Forelimb muscle (tissue), 1 donor: ENCODE data around the gene CABP1. TPM values are rescaled to one million over a fixed set of nuclear protein-coding genes. Genes with fewer than 3 reads are reported as not detected.
A peak's percentile ranks its signal among the peaks of the same experiment; 100 is the strongest.
"Not testable (repeated sequence)": the region's sequence is repeated elsewhere in the genome, so short reads cannot be mapped to it uniquely, and the experiment has no call there.

Experiments used
- DNase-seq: peaks from one replicate; pipeline ENCODE4 v3.0.0-alpha.2; 2013; ENCODE audit warnings: low read depth
- polyA plus RNA-seq: library from polyadenylated mRNA; unstranded; fragments of 120-200 nt; gene quantifications from one replicate; pipeline ENCODE4 v1.2.1, GENCODE V29; 2013; ENCODE audit not compliant: insufficient read length

The CABP1 gene
- polyA plus RNA-seq, 1 donor = 2.5 TPM

DNA sequence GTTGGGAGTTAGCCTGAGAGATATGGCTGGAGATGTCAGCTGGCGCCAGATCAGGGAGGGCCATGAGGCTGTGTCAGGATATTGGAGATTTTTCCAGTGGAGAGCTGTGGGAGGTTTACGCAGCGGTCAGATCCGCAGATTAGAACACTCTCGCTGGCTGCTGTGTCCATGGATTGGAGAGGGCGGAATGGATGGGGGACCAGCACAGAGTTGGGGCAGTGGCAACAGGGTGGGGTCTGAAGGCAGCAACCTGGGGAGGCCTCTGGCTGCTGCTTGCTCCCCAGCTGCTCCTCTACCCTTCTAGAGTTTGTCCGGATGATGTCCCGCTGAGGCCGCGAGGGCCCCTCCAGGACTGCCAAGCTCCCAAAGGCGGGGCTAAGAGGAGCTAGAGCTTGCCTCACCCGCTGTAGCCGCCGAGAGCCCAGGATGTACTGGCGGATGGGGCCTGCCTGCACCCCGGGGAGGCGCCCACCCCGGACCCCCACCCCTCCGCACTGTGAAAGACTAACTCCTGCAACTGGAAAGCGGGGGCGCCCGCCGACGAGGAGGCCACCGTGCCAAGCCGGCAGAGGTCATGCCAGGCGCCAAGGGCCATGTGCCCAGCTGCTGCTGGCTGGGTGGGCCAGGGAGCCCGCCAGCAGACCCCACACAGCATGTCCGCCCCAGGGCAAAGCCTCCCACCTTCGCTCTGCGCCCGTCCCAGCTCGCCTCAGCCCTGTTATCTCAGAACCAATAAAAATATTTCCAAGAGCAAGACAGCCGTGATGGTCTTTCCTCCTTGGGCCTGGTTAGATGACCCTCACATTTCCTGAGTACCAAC, 26.4 kb downstream of the CABP1 start:
- no peak for DNase-seq

- no peak for DNase-seq
Observed at GRCh38 chr12:120668091-120668867, 27.9 kb downstream of the CABP1 start.

- no peak for DNase-seq
Observed at GRCh38 chr12:120668868-120669840, 28.7 kb downstream of the CABP1 start.

- not testable (repeated sequence) for DNase-seq
Observed at GRCh38 chr12:120670237-120670636, 29.8 kb downstream of the CABP1 start.

- no peak for DNase-seq
Observed at GRCh38 chr12:120670667-120671066, 30.2 kb downstream of the CABP1 start.

GRCh38 chr12:120674097-120674636, 33.7 kb downstream of the CABP1 start:
- DNase-seq = no peak

DNA sequence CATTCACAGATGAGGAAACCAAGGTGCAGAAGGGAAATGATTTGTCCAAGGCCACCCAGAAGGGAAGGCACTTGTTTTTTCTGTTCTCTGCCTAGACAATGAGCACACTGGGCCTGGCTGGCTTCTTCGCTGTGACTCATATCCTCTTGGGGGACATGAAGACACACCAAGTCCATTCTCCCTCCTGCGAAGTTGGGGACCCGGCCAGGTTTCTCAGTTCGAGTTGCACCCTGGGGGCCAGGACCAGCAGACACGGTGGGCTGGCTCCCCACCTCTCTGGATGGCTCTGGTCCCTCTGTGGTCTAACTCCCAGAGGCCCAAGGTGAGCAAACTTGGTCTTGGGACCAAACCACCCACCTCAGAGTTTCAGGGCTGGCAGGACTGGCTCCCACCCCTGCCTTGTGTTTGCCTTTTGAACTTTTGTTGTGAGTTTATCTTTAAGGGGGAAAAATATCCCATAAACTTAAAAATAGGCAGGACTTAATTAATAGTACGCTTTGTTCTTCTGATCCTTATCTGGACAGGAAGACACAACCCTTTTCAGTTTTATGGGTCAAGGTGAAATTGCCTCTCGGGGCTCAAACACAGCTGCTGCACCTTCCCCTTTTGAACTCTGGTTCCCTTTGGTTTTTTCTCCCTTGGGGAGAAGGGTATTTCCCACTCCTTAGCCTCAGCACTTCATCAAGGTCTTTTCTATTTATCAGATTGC, 37.5 kb downstream of the CABP1 start:
- no peak for DNase-seq

DNA sequence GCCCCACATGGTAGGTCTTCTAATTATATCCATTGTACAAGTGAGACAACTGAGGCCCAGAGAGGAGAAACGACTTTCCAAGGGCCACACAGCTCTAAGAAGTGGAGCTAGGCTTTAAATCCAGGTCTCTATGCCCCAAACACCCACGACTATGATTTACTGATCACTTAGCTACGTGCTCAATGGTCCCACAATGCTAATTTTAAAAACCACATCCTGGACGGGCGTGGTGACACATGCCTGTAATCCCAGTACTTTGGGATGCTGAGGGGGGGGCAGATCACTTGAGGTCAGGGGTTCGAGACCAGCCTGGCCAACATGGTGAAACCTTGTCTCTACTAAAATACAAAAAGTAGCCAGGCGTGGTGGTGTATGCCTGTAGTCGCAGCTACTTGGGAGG, 38.1 kb downstream of the CABP1 start:
- no peak for DNase-seq

DNA sequence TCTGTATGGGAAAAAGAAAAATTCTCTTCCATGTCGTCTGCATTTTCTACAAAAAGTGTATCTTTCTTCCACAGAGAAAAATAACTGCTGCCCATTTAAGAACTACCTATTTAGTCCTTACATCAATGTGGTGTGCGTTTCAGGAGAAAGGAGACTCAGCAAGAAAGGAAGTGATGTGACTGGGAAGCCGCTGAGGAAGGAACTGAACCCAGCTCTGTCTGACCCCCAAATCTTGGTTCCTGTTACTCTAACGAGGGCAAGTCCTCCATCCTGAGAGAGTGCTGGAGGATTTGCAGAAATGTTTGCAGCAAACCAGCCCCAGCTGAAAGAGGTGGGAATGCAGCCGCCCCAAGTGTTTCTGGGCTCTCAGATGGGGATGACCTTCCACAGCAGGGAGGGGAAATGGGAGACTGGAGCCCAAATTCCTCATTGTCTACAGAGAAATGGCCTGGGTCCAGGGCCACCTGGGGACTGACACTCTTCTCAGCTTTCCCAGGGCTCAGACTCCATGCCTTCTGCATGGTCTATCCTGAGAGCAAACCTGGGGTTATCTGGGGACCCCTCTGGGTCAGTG, 39.8 kb downstream of the CABP1 start:
- no peak for DNase-seq

DNA sequence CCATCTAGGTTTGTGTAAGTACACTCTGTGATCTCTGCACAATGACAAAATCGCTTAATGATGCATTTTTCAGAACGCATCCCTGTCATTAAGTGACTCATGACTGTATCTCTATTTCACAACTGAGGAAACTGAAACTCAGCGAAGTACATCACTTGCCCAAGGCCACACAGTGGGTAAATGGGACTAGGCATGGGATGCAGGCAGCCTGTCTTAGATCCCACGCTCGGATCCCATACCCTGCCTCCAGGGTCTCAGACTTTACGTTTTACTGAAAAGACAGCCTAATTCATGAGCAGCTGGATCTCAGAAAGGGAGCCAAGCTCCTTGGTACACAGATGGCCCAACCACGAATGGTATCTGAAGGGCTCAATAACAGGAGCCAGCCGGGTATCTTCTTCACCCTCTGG, 44.1 kb downstream of the CABP1 start:
- DNase-seq = no peak

- DNase-seq = no peak
Observed at GRCh38 chr12:120685522-120685921, 45.1 kb downstream of the CABP1 start.

GRCh38 chr12:120686151-120686689, 45.8 kb downstream of the CABP1 start:
- DNase-seq = peak; percentile 83

DNA sequence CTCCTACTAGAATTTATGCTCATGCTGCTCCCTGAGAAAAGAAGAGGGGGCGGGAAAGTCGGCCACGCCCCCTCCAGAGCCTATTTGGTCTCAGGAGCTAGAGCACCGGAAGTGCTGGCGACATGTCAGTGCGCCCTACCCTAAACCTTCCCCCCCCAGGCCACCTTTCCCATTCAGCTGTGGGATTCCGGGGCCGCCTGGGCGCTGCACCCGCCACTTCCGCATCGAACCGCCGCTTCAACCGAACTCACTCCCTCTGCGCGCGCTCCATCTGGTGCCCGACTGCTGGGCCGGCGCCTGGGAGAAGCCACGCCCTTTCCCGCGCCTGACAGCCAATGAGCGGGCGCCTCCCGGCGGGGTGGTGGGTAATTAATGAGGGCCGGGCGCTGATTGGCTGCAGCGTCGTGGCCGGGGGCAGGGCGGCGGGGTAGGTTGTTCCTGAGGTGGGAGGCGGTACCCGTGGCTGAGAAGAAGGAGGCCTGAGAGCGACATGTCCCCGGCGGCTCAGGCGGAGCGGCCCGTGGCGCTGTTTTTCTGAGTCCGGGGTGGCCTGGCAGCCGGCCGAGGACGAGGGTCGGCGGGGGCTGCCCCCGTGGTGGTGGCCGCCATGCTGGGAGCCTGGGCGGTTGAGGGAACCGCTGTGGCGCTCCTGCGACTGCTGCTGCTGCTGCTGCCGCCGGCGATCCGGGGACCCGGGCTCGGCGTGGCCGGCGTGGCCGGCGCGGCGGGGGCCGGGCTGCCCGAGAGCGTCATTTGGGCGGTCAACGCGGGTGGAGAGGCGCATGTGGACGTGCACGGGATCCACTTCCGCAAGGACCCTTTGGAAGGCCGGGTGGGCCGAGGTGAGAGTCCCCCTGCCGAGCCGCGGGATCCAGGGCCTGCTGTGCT, 46.5 kb downstream of the CABP1 start, which contains the start of gene MLEC:
MLEC (plus strand) TSS at position 460 of the 888 bp plus-strand sequence; CDS start at position 608, 148 bp downstream.
- DNase-seq = peak; percentile 88

GRCh38 chr12:120687578-120688289, 47.3 kb downstream of the CABP1 start:
- DNase-seq = no peak

- no peak for DNase-seq
Observed at GRCh38 chr12:120688527-120689071, 48.2 kb downstream of the CABP1 start.

- no peak for DNase-seq
Observed at GRCh38 chr12:120689397-120690082, 49.1 kb downstream of the CABP1 start.

GRCh38 chr12:120690083-120690450, 49.6 kb downstream of the CABP1 start:
- DNase-seq = no peak
